ENCODE data around the gene CEACAM4.
"Not testable (repeated sequence)": the region's sequence is repeated elsewhere in the genome, so short reads cannot be mapped to it uniquely, and the experiment has no call there.

- TF ChIP-seq CTCF, POLR2A, POLR2AphosphoS5 (IDR thresholded peaks at IDR 0.05): not testable (repeated sequence)
Measured at GRCh38 chr19:41581068-41581467, 45.8 kb downstream of the CEACAM4 start.

Data from breast epithelium (tissue), 3 donors.